Naive thymus-derived CD8-positive, alpha-beta T cell (primary cell): ENCODE measurements around the gene METTL17. TPM values are rescaled to one million over a fixed set of nuclear protein-coding genes. Genes with fewer than 3 reads are reported as not detected.
"Not testable (repeated sequence)": the region's sequence is repeated elsewhere in the genome, so short reads cannot be mapped to it uniquely, and the experiment has no call there.

Experiments
- ATAC-seq, 2 donors: fragments of 150-1000 bp; cut with Tn5 transposase in 1 of 2; sonication (Bioruptor Pico), chemical (Tn5 transposase) in 1 of 2; 1 replicate in 1 of 2; 2 replicates in 1 of 2; pipeline ENCODE4 v1.10.0; 2021; ENCODE audit warnings: mild to moderate bottlenecking in 2 of 2, moderate library complexity in 2 of 2
- POLR2A ChIA-PET: fragments of 350-600 bp; sonication (Branson Sonifier 250); formaldehyde crosslinking; loops from one replicate; lab custom pipeline; 2021; ENCODE audit warnings: antibody characterized with exemption; lab: Charles Lee
- DNase-seq, 10 donors: peaks; one replicate each; pipeline versions ENCODE4 v3.0.0 to v3.0.0-alpha.2; 2020 to 2022
- H3K27ac Mint-ChIP-seq, 10 donors: one replicate each; pipeline ENCODE4 v1.8.0; 2020 to 2022; ENCODE audit warnings: mild to moderate bottlenecking in 10 of 10, mixed read lengths in 10 of 10, moderate library complexity in 4 of 10, inconsistent platforms in 1 of 10
- H3K27me3 Mint-ChIP-seq, 5 donors: one replicate each; pipeline ENCODE4 v1.8.0; 2021 to 2022; ENCODE audit warnings: mixed read lengths in 5 of 5
- H3K36me3 Mint-ChIP-seq, 3 donors: one replicate each; pipeline ENCODE4 v1.8.0; 2020 to 2022; ENCODE audit warnings: mixed read lengths in 3 of 3, mild to moderate bottlenecking in 2 of 3, inconsistent platforms in 1 of 3
- H3K4me1 Mint-ChIP-seq, 4 donors: one replicate each; pipeline ENCODE4 v1.8.0; 2021 to 2022; ENCODE audit warnings: mixed read lengths in 4 of 4
- H3K4me3 Mint-ChIP-seq, 10 donors: one replicate each; pipeline ENCODE4 v1.8.0; 2020 to 2022; ENCODE audit warnings: mild to moderate bottlenecking in 10 of 10, mixed read lengths in 10 of 10, moderate library complexity in 6 of 10, inconsistent platforms in 1 of 10
- H3K9me3 Mint-ChIP-seq, 9 donors: one replicate each; pipeline ENCODE4 v1.8.0; 2020 to 2022; ENCODE audit warnings: mixed read lengths in 9 of 9, mild to moderate bottlenecking in 3 of 9, inconsistent platforms in 1 of 9, moderate library complexity in 1 of 9
- microRNA-seq: library from miRNA; unstranded; fragments of <30 nt; microRNA quantifications from one replicate; pipeline ENCODE4 v1.2.0, GENCODE V29; 2022; ENCODE audit warnings: borderline microRNAs expressed
- polyA plus RNA-seq, 3 donors: library from polyadenylated mRNA; unstranded; fragments of 300-500 nt; fragmentation: Illumina TruSeq; gene quantifications; one replicate each; pipeline ENCODE4 v1.2.3, GENCODE V29; 2021
- total RNA-seq, 8 experiments: library from RNA in 2 of 8; stranded (reverse) in 2 of 8; gene quantifications; one replicate each; pipeline ENCODE4 v1.2.3 and lab custom pipeline; 2021 to 2026

METTL17 gene
- total and polyA plus RNA-seq, 5 experiments from 2014 or later, result 29.8 to 127 (median 50.8) TPM

GRCh38 chr14:21040370-21040925 is 50.7 kb downstream of the METTL17 start:
- H3K9me3 Mint-ChIP-seq, result no peaks in the 10 kb centered on the region

DNA sequence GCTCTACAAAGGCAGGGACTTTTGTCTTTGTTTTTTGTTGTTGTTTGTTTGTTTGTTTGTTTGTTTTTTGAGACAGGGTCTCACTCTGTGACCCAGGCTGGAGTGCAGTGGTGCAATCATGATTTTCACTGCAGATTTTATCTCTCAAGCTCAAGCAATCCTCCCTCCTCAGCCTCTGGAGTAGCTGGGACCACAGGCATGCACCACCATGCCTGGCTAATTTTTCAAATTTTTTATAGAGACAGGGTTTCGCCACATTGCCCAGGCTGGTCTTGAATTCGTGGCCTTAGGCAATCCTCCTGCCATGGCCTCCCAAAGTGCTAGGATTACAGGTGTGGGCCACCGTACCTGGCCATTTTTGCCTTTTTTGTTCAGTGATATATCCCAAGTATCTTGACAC is 51.2 kb downstream of the METTL17 start:
- ATAC-seq, H3K36me3 Mint-ChIP-seq, DNase-seq, H3K4me1 Mint-ChIP-seq, H3K4me3 Mint-ChIP-seq, H3K27ac Mint-ChIP-seq, H3K9me3 Mint-ChIP-seq: not testable (repeated sequence)
- POLR2A ChIA-PET, result interaction anchor here (0.6 to 2.9 kb wide), 3 partner anchors 9 to 49 kb away, joined by 3 to 14 read pairs (median 3); no protein-coding TSS in a partner anchor
- peaks cover 7 to 22% (median 13%) of the 10 kb centered on the region in 5 donors for H3K27me3 Mint-ChIP-seq

More at GRCh38 chr14:21040370-21040925, 50.7 kb downstream of the METTL17 start:
- peaks cover 7 to 22% (median 13%) of the 10 kb centered on the region in 5 donors for H3K27me3 Mint-ChIP-seq
- H3K4me1 Mint-ChIP-seq, result peaks cover 5 to 8% (median 7%) of the 10 kb centered on the region in 4 donors
- POLR2A ChIA-PET, result interaction anchor here (0.7 to 2.9 kb wide), 2 partner anchors 9 to 26 kb away, joined by 3 to 14 read pairs; no protein-coding TSS in a partner anchor
- H3K36me3 Mint-ChIP-seq, result no peaks in the 10 kb centered on the region
- no peak overlapping the region for H3K27ac Mint-ChIP-seq
- no peak overlapping the region for H3K4me3 Mint-ChIP-seq
- ATAC-seq (no peak), DNase-seq (no peak)

- no peak within 1 kb of the TSS for H3K4me3 Mint-ChIP-seq
- POLR2A ChIA-PET, result no interaction called here
- peaks cover 5 to 8% (median 7%) of the 10 kb centered on the region in 4 donors for H3K4me1 Mint-ChIP-seq
- H3K27me3 Mint-ChIP-seq, result peaks cover 7 to 22% (median 13%) of the 10 kb centered on the region in 5 donors
- no peaks in the 10 kb centered on the region for H3K9me3 Mint-ChIP-seq
- ATAC-seq (no peak), DNase-seq (no peak)
- H3K36me3 Mint-ChIP-seq, result no peaks in the 10 kb centered on the region
- H3K27ac Mint-ChIP-seq, result peak within 1 kb of the TSS in 3 of 10 donors; percentile 4 to 56 (median 32)
Observed at GRCh38 chr14:21041676-21042433, 52.1 kb downstream of the METTL17 start, which contains the start of gene RNASE7. RNASE7 (plus strand) TSS chr14:21042362; CDS start chr14:21042993, 631 bp downstream.

DNA sequence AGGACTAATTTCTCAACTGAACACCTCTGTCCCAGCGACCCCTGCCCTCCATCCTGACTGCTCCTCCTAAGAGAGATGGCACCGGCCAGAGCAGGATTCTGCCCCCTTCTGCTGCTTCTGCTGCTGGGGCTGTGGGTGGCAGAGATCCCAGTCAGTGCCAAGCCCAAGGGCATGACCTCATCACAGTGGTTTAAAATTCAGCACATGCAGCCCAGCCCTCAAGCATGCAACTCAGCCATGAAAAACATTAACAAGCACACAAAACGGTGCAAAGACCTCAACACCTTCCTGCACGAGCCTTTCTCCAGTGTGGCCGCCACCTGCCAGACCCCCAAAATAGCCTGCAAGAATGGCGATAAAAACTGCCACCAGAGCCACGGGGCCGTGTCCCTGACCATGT is 53.1 kb downstream of the METTL17 start:
- Mint-ChIP-seq H3K27me3 (peaks cover 10 to 23% (median 13%) of the 10 kb centered on the region in 5 donors), H3K27ac (peak overlapping the region in 1 of 10 donors; percentile 32), H3K9me3 (no peaks in the 10 kb centered on the region), H3K4me1 (peaks cover 5 to 8% (median 7%) of the 10 kb centered on the region in 4 donors), H3K4me3 (no peak overlapping the region), H3K36me3 (no peaks in the 10 kb centered on the region)
- POLR2A ChIA-PET, result interaction anchor here (1.2 kb wide), 1 partner anchor 26 kb away, joined by 3 read pairs; no protein-coding TSS in a partner anchor
- DNase-seq (no peak), ATAC-seq (no peak)

GRCh38 chr14:21043387-21043973 is 53.7 kb downstream of the METTL17 start:
- Mint-ChIP-seq H3K27ac (peak overlapping the region in 3 of 10 donors; percentile 23 to 63 (median 39)), H3K27me3 (peaks cover 10 to 23% (median 13%) of the 10 kb centered on the region in 5 donors), H3K4me1 (peaks cover 5 to 8% (median 7%) of the 10 kb centered on the region in 4 donors), H3K9me3 (no peaks in the 10 kb centered on the region), H3K36me3 (no peaks in the 10 kb centered on the region), H3K4me3 (no peak overlapping the region)
- no peak for ATAC-seq
- DNase-seq, result no peak
- POLR2A ChIA-PET, result interaction anchor here (1.2 kb wide), 1 partner anchor 26 kb away, joined by 3 read pairs; no protein-coding TSS in a partner anchor

DNA sequence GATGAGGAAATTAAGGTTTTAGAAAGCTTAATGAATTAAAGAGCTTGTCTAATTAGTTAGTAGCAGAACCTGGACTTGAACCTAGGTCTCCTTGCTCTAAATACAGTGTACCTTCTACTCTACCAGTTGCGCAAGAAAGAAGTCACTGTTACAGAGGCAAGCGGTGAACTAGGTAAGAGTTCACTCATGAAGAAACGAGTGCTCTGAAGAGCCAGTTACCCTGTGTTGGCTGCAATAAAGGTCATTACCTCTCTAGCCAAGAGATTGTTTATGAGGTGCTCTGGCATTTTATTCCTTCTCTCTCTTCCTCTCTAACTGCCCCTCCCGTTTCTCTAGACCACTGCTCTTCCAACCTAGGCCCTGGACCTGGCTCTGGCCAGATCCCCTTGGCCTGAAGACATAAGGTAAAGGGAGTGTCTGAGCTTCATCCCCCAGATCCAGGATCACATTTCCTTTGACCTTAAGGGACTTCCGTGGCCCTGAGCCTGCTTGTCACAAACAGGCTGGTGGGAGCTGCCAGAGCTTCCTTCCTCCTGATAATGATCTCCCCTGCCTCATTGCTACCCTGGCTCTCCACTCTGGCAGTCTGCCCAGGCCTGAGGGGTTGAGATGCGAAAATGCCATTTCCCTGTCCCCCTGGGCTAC is 54.3 kb downstream of the METTL17 start:
- H3K27ac Mint-ChIP-seq, result peak overlapping the region in 2 of 10 donors; percentile 38 to 66
- H3K4me3 Mint-ChIP-seq, result no peak overlapping the region
- peaks cover 10 to 23% (median 13%) of the 10 kb centered on the region in 5 donors for H3K27me3 Mint-ChIP-seq
- H3K4me1 Mint-ChIP-seq, result peaks cover 5 to 8% (median 7%) of the 10 kb centered on the region in 4 donors
- H3K36me3 Mint-ChIP-seq, result no peaks in the 10 kb centered on the region
- DNase-seq (no peak), ATAC-seq (no peak)
- POLR2A ChIA-PET, result interaction anchor here (1.2 kb wide), 1 partner anchor 27 kb away, joined by 3 read pairs; no protein-coding TSS in a partner anchor
- no peaks in the 10 kb centered on the region for H3K9me3 Mint-ChIP-seq

Small RNA genes lying within 50 kb of the gene (microRNA-seq; reads per million reads assigned to microRNA genes)
- not detected for gene MIR6717

Other genes starting within 250 kb of the METTL17 start
- not detected for gene EDDM3A, start 244.1 kb upstream of the METTL17 start, total RNA-seq
- not detected for gene EDDM3A, start 244.1 kb upstream of the METTL17 start, polyA plus RNA-seq
- not detected for gene EDDM3B, start 221.6 kb upstream of the METTL17 start, total RNA-seq
- gene EDDM3B, start 221.6 kb upstream of the METTL17 start, polyA plus RNA-seq, result not detected
- gene RNASE6, start 208.7 kb upstream of the METTL17 start, total RNA-seq, result under 1 TPM; 0.74 to 0.81 TPM
- gene RNASE6, start 208.7 kb upstream of the METTL17 start, polyA plus RNA-seq, result under 1 TPM; 0.43 to 0.80 (median 0.75) TPM
- 10 to 100 TPM in 1 of 2 experiments, 1 to 10 TPM in 1; 5.6 to 10.3 TPM for gene RNASE1, start 187.1 kb upstream of the METTL17 start, total RNA-seq
- gene RNASE1, start 187.1 kb upstream of the METTL17 start, polyA plus RNA-seq, result not detected
- not detected for gene RNASE3, start 98.6 kb upstream of the METTL17 start, total RNA-seq
- not detected for gene RNASE3, start 98.6 kb upstream of the METTL17 start, polyA plus RNA-seq
- not detected for gene RNASE2, start 34.5 kb upstream of the METTL17 start, total RNA-seq
- gene RNASE2, start 34.5 kb upstream of the METTL17 start, polyA plus RNA-seq, result not detected
- gene SLC39A2, start 9.3 kb downstream of the METTL17 start, total RNA-seq, result under 1 TPM; 0.80 to 0.91 TPM
- not detected for gene SLC39A2, start 9.3 kb downstream of the METTL17 start, polyA plus RNA-seq
- 10 to 100 TPM; 30.8 to 35.4 TPM for gene NDRG2, start 35.1 kb downstream of the METTL17 start, total RNA-seq
- 10 to 100 TPM; 24.6 to 32.7 (median 28.3) TPM for gene NDRG2, start 35.1 kb downstream of the METTL17 start, polyA plus RNA-seq
- not detected for gene TPPP2, start 40.2 kb downstream of the METTL17 start, total RNA-seq
- not detected for gene TPPP2, start 40.2 kb downstream of the METTL17 start, polyA plus RNA-seq
- not detected for gene RNASE13, start 44.8 kb downstream of the METTL17 start, total RNA-seq
- not detected for gene RNASE13, start 44.8 kb downstream of the METTL17 start, polyA plus RNA-seq
- gene RNASE7, start 52.4 kb downstream of the METTL17 start, total RNA-seq, result not detected
- not detected for gene RNASE7, start 52.4 kb downstream of the METTL17 start, polyA plus RNA-seq
- not detected for gene RNASE8, start 67.8 kb downstream of the METTL17 start, total RNA-seq
- not detected for gene RNASE8, start 67.8 kb downstream of the METTL17 start, polyA plus RNA-seq
- under 1 TPM; 0.08 to 0.36 TPM for gene ARHGEF40, start 80.3 kb downstream of the METTL17 start, total RNA-seq
- under 1 TPM; 0.03 to 0.45 (median 0.06) TPM for gene ARHGEF40, start 80.3 kb downstream of the METTL17 start, polyA plus RNA-seq
- gene ZNF219, start 108.7 kb downstream of the METTL17 start, total RNA-seq, result 1 to 10 TPM; 6.9 to 7.7 TPM
- 1 to 10 TPM; 1.7 to 3.6 (median 1.8) TPM for gene ZNF219, start 108.7 kb downstream of the METTL17 start, polyA plus RNA-seq
- gene TMEM253, start 111.1 kb downstream of the METTL17 start, total RNA-seq, result not detected
- gene TMEM253, start 111.1 kb downstream of the METTL17 start, polyA plus RNA-seq, result not detected
- gene OR5AU1, start 166.1 kb downstream of the METTL17 start, total RNA-seq, result not detected
- gene OR5AU1, start 166.1 kb downstream of the METTL17 start, polyA plus RNA-seq, result not detected